ENCODE results near the gene GRAMD1A.

The GRAMD1A gene

DNA sequence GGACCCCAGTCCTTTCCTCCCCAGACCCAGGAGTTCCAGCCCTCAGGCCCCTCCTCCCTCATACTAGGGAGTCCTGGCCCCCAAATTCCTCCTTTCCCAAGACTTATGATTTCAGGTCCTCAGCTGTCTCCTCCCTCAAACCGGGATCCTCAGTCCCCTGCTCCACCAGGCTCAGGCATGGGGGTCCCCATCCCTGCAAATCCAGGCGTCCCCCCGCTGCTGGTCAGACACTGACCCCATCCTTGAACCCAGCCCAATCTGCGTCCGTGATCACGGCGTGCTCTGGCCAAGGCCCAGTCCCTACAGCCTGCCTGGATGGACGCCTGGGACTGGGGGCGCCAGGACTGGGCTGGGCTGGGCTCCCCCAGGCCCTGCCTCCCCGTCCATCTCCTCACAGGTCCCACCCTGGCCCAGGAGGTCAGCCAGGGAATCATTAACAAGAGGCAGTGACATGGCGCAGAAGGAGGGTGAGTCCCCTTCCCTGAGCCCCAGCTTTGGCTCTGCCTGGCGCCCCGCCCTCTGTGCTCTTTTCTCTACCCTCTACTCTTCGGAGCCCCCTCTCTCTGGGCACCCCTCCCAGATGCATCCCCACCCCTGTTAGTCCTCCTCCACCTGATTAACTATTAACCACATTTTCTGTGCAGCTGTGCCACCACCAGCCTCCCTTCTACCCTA, 42.1 kb downstream of the GRAMD1A start:
- Histone ChIP-seq H3K4me3 (ENCODE audit: insufficient read length, low read depth) (peak overlapping the region; percentile 28), H3K9me3 (ENCODE audit: insufficient read depth, low read length) (no peaks in the 10 kb centered on the region), H3K4me1 (ENCODE audit: insufficient read depth, insufficient read length) (peaks cover 12% of the 10 kb centered on the region), H3K9ac (ENCODE audit: insufficient read length, low read depth) (peak overlapping the region; percentile 72), H3K36me3 (ENCODE audit: insufficient read depth, insufficient read length, low read length) (peaks cover 3% of the 10 kb centered on the region), H3K27me3 (ENCODE audit: insufficient read depth, insufficient read length) (no peaks in the 10 kb centered on the region)
- DNase-seq (ENCODE audit: low read depth, low spot score): no peak
- TF ChIP-seq YY1 (IDR thresholded peaks at IDR 0.05; ENCODE audit: insufficient read depth, insufficient read length) (no peak), SUZ12 (IDR thresholded peaks at IDR 0.05; ENCODE audit: extremely low read depth, insufficient read depth, insufficient read length) (no peak), ZNF274 (IDR thresholded peaks at IDR 0.05; ENCODE audit: low read depth, low read length) (no peak)

DNA sequence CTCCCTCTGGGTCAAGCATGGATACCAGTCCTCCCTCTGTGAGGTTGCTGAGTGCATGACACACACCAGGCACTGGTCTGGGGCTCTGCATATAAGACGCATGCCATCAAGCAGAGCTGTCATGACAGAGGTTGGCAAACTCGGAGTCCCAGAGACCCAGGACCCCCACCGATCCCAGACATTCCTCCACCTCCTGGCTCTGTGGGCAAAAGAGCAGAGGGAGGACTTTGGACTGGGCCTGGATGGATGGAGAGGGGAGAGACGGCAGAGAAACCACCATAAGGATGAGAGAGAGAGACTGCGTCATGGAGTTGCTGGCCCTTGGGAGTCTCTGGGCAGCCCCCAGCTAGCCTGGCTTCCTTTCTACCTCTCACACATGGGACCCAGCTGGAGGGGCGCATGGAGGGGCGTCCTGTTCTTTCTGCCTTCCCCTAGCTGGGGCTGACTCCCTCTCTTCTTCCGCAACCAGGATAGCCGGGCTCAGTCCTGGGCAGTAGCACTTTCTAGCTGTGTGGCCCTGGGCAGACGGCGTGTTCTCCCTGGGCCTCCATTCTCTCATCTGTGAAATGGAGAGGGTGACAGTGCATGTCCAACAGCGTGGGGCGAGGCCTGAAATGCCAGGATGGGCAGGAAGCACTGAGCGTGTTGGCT, 43.0 kb downstream of the GRAMD1A start:
- no peak for DNase-seq (ENCODE audit: low read depth, low spot score)
- H3K4me1 ChIP-seq (ENCODE audit: insufficient read depth, insufficient read length): peaks cover 12% of the 10 kb centered on the region
- no peak overlapping the region for H3K9ac ChIP-seq (ENCODE audit: insufficient read length, low read depth)

DNA sequence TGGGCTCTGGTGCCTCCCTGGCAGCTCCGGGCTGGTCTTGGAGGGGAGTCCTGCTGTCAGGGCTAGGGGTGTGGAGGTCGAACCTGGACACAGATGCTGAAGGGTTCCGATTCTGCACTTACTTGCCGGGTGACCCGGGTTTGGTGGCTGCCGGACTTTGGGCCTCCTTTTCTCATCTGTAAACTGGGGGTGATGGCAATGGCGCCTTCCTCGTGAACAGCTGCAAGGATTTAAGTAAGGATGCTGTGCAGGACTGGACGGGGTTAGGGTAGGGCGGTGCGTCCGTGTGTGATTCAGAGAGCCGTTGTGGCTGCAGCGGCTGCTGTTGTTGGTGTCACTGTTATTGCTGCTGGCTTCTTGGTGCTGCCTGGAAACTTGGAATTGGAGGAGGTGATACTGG, 43.8 kb downstream of the GRAMD1A start:
- H3K9ac ChIP-seq (ENCODE audit: insufficient read length, low read depth): no peak overlapping the region
- no peak for DNase-seq (ENCODE audit: low read depth, low spot score)
- no peaks in the 10 kb centered on the region for H3K27me3 ChIP-seq (ENCODE audit: insufficient read depth, insufficient read length)
- no peak overlapping the region for H3K4me3 ChIP-seq (ENCODE audit: insufficient read length, low read depth)
- H3K36me3 ChIP-seq (ENCODE audit: insufficient read depth, insufficient read length, low read length): no peaks in the 10 kb centered on the region
- H3K9me3 ChIP-seq (ENCODE audit: insufficient read depth, low read length): no peaks in the 10 kb centered on the region
- TF ChIP-seq SUZ12 (IDR thresholded peaks at IDR 0.05; ENCODE audit: extremely low read depth, insufficient read depth, insufficient read length): no peak
- TF ChIP-seq YY1 (IDR thresholded peaks at IDR 0.05; ENCODE audit: insufficient read depth, insufficient read length): no peak
- no peak for TF ChIP-seq ZNF274 (IDR thresholded peaks at IDR 0.05; ENCODE audit: low read depth, low read length)
- peaks cover 14% of the 10 kb centered on the region for H3K4me1 ChIP-seq (ENCODE audit: insufficient read depth, insufficient read length)

More for the DNA sequence above, 43.0 kb downstream of the GRAMD1A start:
- Histone ChIP-seq H3K27me3 (ENCODE audit: insufficient read depth, insufficient read length) (no peaks in the 10 kb centered on the region), H3K4me3 (ENCODE audit: insufficient read length, low read depth) (no peak overlapping the region), H3K9me3 (ENCODE audit: insufficient read depth, low read length) (no peaks in the 10 kb centered on the region), H3K36me3 (ENCODE audit: insufficient read depth, insufficient read length, low read length) (peaks cover under 1% of the 10 kb centered on the region)
- TF ChIP-seq SUZ12 (IDR thresholded peaks at IDR 0.05; ENCODE audit: extremely low read depth, insufficient read depth, insufficient read length): no peak
- TF ChIP-seq YY1 (IDR thresholded peaks at IDR 0.05; ENCODE audit: insufficient read depth, insufficient read length): no peak
- no peak for TF ChIP-seq ZNF274 (IDR thresholded peaks at IDR 0.05; ENCODE audit: low read depth, low read length)

DNA sequence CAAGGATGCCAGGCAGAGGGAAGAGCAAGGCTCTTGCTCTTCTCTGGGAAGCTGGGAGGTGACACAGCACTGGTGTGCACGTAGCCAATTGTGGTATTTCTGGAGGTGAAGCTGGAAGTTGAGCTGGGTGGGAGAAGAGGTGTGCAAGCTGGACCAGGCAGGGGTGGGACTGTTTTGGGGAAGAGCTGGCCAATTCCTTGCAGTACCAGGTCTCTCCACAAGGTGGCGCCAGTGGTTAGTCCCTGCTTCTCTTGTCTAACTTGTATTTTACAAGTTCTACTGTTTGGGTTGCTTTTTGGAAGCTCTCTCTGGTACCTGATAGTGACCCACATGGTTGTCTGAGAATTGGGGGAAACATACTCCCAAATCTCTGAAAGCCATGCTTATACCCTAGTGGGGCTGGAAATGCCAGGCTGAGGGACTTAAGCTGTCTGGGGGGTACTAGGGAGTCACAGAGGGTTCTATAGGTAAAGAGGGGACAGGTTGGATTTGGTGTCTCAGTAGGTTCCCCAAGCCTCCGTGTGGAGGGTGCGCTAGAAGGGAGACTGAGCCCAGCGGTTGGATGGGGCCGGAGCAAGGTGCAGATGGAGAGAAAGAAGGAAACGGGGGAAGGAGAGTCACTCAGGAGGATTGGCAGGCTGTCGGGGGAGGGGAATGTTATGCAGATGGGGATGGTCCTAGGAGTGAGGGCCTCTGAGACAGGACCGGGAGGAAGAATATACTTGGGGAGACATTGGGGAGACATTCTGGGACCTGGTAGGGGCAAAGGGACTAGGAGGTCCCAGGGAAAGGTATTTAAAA, 44.4 kb downstream of the GRAMD1A start:
- no peak for DNase-seq (ENCODE audit: low read depth, low spot score)
- H3K4me3 ChIP-seq (ENCODE audit: insufficient read length, low read depth): no peak overlapping the region
- peaks cover 19% of the 10 kb centered on the region for H3K4me1 ChIP-seq (ENCODE audit: insufficient read depth, insufficient read length)

DNA sequence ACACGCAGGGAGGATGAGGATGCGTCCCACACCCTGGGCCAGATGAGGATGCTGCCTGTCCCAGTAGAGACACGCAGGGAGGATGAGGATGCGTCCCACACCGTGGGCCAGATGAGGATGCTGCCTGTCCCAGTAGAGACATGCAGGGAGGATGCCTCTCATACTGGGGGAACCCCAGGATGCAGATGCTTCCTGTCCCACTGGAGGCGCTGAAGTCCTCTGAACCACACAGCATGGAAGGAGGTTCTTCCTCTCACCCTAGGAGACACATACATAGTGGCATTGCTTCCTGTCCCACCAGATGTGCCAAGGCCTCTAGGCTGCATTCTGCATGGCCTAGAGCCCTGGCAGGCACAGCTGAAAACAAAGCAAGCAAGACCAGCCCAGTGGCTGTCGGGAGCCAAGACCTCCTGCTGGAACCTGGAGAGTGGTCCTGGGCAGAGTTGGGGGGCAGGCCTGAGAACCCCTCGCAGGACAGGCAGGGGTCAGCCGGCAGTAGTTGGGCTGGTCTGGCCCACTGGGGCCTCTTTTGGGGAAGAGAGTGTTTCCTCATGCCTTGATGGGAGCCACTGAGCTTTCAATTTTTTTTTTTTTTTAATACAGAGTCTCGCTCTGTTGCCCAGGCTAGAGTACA, 45.7 kb downstream of the GRAMD1A start:
- Histone ChIP-seq H3K9ac (ENCODE audit: insufficient read length, low read depth) (no peak overlapping the region), H3K36me3 (ENCODE audit: insufficient read depth, insufficient read length, low read length) (no peaks in the 10 kb centered on the region), H3K9me3 (ENCODE audit: insufficient read depth, low read length) (no peaks in the 10 kb centered on the region), H3K4me3 (ENCODE audit: insufficient read length, low read depth) (no peak overlapping the region), H3K4me1 (ENCODE audit: insufficient read depth, insufficient read length) (peaks cover 16% of the 10 kb centered on the region), H3K27me3 (ENCODE audit: insufficient read depth, insufficient read length) (no peaks in the 10 kb centered on the region)
- TF ChIP-seq YY1 (IDR thresholded peaks at IDR 0.05; ENCODE audit: insufficient read depth, insufficient read length) (no peak), ZNF274 (IDR thresholded peaks at IDR 0.05; ENCODE audit: low read depth, low read length) (no peak), SUZ12 (IDR thresholded peaks at IDR 0.05; ENCODE audit: extremely low read depth, insufficient read depth, insufficient read length) (no peak)
- DNase-seq (ENCODE audit: low read depth, low spot score): no peak

More for the DNA sequence above, 44.4 kb downstream of the GRAMD1A start:
- Histone ChIP-seq H3K9me3 (ENCODE audit: insufficient read depth, low read length) (no peaks in the 10 kb centered on the region), H3K9ac (ENCODE audit: insufficient read length, low read depth) (no peak overlapping the region), H3K36me3 (ENCODE audit: insufficient read depth, insufficient read length, low read length) (no peaks in the 10 kb centered on the region), H3K27me3 (ENCODE audit: insufficient read depth, insufficient read length) (no peaks in the 10 kb centered on the region)
- TF ChIP-seq YY1 (IDR thresholded peaks at IDR 0.05; ENCODE audit: insufficient read depth, insufficient read length) (no peak), ZNF274 (IDR thresholded peaks at IDR 0.05; ENCODE audit: low read depth, low read length) (no peak), SUZ12 (IDR thresholded peaks at IDR 0.05; ENCODE audit: extremely low read depth, insufficient read depth, insufficient read length) (no peak)

DNA sequence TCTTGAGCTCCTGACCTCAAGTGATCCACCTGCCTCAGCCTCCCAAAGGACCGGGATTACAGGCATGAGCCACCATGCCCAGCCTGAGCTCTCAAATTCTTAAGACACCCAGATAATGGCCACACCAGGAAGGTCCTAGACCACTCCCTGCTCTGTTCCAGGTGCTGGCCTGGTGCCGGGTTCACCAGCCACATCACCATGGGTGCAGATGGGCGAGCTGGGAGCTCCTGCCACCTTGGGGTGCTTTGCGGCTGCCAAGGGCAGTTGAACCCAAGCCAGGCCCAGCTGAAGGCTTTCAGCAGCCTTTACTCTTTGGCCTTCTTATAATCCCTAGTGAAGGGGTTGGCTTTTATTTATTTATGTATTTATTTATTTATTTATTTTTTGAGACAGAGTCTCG, 46.3 kb downstream of the GRAMD1A start:
- Histone ChIP-seq H3K9ac (ENCODE audit: insufficient read length, low read depth) (no peak overlapping the region), H3K4me1 (ENCODE audit: insufficient read depth, insufficient read length) (peaks cover 12% of the 10 kb centered on the region), H3K36me3 (ENCODE audit: insufficient read depth, insufficient read length, low read length) (no peaks in the 10 kb centered on the region)

More for the DNA sequence above, 46.3 kb downstream of the GRAMD1A start:
- Histone ChIP-seq H3K9me3 (ENCODE audit: insufficient read depth, low read length) (no peaks in the 10 kb centered on the region), H3K4me3 (ENCODE audit: insufficient read length, low read depth) (no peak overlapping the region), H3K27me3 (ENCODE audit: insufficient read depth, insufficient read length) (no peaks in the 10 kb centered on the region)
- no peak for DNase-seq (ENCODE audit: low read depth, low spot score)
- TF ChIP-seq ZNF274 (IDR thresholded peaks at IDR 0.05; ENCODE audit: low read depth, low read length): no peak
- TF ChIP-seq YY1 (IDR thresholded peaks at IDR 0.05; ENCODE audit: insufficient read depth, insufficient read length): no peak
- TF ChIP-seq SUZ12 (IDR thresholded peaks at IDR 0.05; ENCODE audit: extremely low read depth, insufficient read depth, insufficient read length): no peak
